GM19397 (cell line): Measurements from ENCODE around the gene UBE2N.

ENCODE experiments used
- ATAC-seq: cut with Tn5 transposase; IDR thresholded peaks from one replicate; pipeline ENCODE4 v1.9.1; 2021; ENCODE audit warnings: mild to moderate bottlenecking, moderate library complexity; ENCODE audit not compliant: unreplicated experiment

The UBE2N gene

GRCh38 chr12:93441617-93442410 is at the start of gene UBE2N:
Gene UBE2N (minus strand): TSS chr12:93441947. CDS start chr12:93441884, 63 bp downstream.
- ATAC-seq, result peak; percentile 86

GRCh38 chr12:93484315-93484981 is 42.7 kb upstream of the UBE2N start:
- no peak for ATAC-seq

- ATAC-seq, result no peak
Observed at GRCh38 chr12:93483151-93483807, 41.5 kb upstream of the UBE2N start.

- ATAC-seq, result no peak
Observed at GRCh38 chr12:93482721-93483120, 41.0 kb upstream of the UBE2N start.

GRCh38 chr12:93476555-93476954 is 34.8 kb upstream of the UBE2N start:
- ATAC-seq, result no peak

GRCh38 chr12:93469386-93469785 is 27.6 kb upstream of the UBE2N start:
- no peak for ATAC-seq

- peak; percentile 26 for ATAC-seq
Observed at GRCh38 chr12:93468008-93468371, 26.2 kb upstream of the UBE2N start.

- ATAC-seq, result peak; percentile 90
Observed at GRCh38 chr12:93467351-93468007, 25.7 kb upstream of the UBE2N start, which contains the start of gene MRPL42. Gene MRPL42 (plus strand): TSS chr12:93467514. CDS start chr12:93469286, 1,772 bp downstream.

GRCh38 chr12:93466625-93467350 is 25.0 kb upstream of the UBE2N start:
- ATAC-seq, result no peak

- ATAC-seq, result no peak
Observed at GRCh38 chr12:93465841-93466240, 24.1 kb upstream of the UBE2N start.

GRCh38 chr12:93461503-93461902 is 19.8 kb upstream of the UBE2N start:
- ATAC-seq, result no peak

- no peak for ATAC-seq
Observed at GRCh38 chr12:93460902-93461301, 19.2 kb upstream of the UBE2N start.

GRCh38 chr12:93460003-93460402 is 18.3 kb upstream of the UBE2N start:
- no peak for ATAC-seq

- ATAC-seq, result no peak
Observed at GRCh38 chr12:93459097-93459496, 17.4 kb upstream of the UBE2N start.

GRCh38 chr12:93456077-93456476 is 14.3 kb upstream of the UBE2N start:
- no peak for ATAC-seq

GRCh38 chr12:93453633-93454032 is 11.9 kb upstream of the UBE2N start:
- no peak for ATAC-seq

GRCh38 chr12:93451423-93452158 is 9.8 kb upstream of the UBE2N start:
- no peak for ATAC-seq

GRCh38 chr12:93449277-93449676 is 7.5 kb upstream of the UBE2N start:
- ATAC-seq, result no peak

- no peak for ATAC-seq
Observed at GRCh38 chr12:93448796-93449195, 7.0 kb upstream of the UBE2N start.
